Measurements from ENCODE around the gene JAK2.

GRCh38 chr9:4959031-4959430, 26.0 kb upstream of the JAK2 start:
- TF ChIP-seq CBFB (IDR thresholded peaks at IDR 0.05; ENCODE audit: low read depth) (no peak), PAX8 (IDR thresholded peaks at IDR 0.05) (no peak), SREBF2 (IDR thresholded peaks at IDR 0.05; ENCODE audit: low read length) (no peak), POLR2AphosphoS5 (IDR thresholded peaks at IDR 0.05; ENCODE audit: low read length) (no peak), CEBPB (IDR thresholded peaks at IDR 0.05; ENCODE audit: borderline replicate concordance in 1 of 2, low read depth in 2 of 2, low read length in 2 of 2) (no peak), NFYA (IDR thresholded peaks at IDR 0.05; ENCODE audit: borderline replicate concordance, low read depth, low read length) (no peak)
